ENCODE measurements around the gene KCNAB1. TPM values are rescaled to one million over a fixed set of nuclear protein-coding genes. Genes with fewer than 3 reads are reported as not detected.
"Not testable (repeated sequence)": the region's sequence is repeated elsewhere in the genome, so short reads cannot be mapped to it uniquely, and the experiment has no call there.

Gene KCNAB1
- total RNA-seq, 2 donors from 2014 or later, result 0.49 to 0.81 TPM

DNA sequence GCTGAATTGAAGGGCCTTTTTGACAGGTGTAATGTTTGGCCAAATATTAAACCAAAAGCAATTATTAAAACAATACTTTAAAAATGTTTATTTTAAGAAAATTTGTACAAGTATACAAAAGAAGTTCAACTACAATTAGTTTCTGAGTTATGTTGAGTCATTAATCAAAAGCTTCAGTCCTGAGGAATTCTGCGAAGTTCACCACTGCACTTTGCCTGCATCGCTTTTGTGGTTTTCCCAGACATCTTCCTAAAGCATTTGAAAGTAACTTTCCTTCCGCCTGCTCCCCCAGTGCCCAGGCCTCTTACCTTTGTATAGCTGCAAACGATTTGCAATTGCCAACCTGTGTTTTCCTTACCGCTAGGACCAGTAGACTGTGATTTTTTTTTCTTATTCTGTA is 69.5 kb downstream of the KCNAB1 start:
- Mint-ChIP-seq H3K4me1 (no peaks in the 10 kb centered on the region), H3K9me3 (no peaks in the 10 kb centered on the region), H3K36me3 (ENCODE audit: low read depth) (no peaks in the 10 kb centered on the region), H3K27me3 (ENCODE audit: insufficient read depth) (no peaks in the 10 kb centered on the region), H3K4me3 (no peak overlapping the region), H3K27ac (no peak overlapping the region)
- no peak overlapping the region for H3K4me3 ChIP-seq (ENCODE audit: low read length)
- no peak for DNase-seq
- TF ChIP-seq, protein P1, sequence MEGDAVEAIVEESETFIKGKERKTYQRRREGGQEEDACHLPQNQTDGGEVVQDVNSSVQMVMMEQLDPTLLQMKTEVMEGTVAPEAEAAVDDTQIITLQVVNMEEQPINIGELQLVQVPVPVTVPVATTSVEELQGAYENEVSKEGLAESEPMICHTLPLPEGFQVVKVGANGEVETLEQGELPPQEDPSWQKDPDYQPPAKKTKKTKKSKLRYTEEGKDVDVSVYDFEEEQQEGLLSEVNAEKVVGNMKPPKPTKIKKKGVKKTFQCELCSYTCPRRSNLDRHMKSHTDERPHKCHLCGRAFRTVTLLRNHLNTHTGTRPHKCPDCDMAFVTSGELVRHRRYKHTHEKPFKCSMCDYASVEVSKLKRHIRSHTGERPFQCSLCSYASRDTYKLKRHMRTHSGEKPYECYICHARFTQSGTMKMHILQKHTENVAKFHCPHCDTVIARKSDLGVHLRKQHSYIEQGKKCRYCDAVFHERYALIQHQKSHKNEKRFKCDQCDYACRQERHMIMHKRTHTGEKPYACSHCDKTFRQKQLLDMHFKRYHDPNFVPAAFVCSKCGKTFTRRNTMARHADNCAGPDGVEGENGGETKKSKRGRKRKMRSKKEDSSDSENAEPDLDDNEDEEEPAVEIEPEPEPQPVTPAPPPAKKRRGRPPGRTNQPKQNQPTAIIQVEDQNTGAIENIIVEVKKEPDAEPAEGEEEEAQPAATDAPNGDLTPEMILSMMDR (conservative IDR thresholded peaks at IDR 0.05), result no peak
- no peak overlapping the region for H3K27ac ChIP-seq (ENCODE audit: low read depth, low read length)
- WGBS, 2 experiments (ENCODE audit: insufficient coverage in 1 of 2, insufficient read length in 1 of 2), result 93 to 100% methylated on average over 3 to 5 of the region's 5 CpGs
- H3K4me1 ChIP-seq (ENCODE audit: control insufficient read depth, insufficient read depth, low read length), result no peaks in the 10 kb centered on the region
- H3K27me3 ChIP-seq (ENCODE audit: control insufficient read depth, insufficient read depth, low read length, poor library complexity, severe bottlenecking), result no peaks in the 10 kb centered on the region
- no peaks in the 10 kb centered on the region for H3K36me3 ChIP-seq (ENCODE audit: control insufficient read depth, insufficient read depth, low read length)
- no peaks in the 10 kb centered on the region for H3K9me3 ChIP-seq (ENCODE audit: control insufficient read depth, low read length)
- H3K9ac ChIP-seq (ENCODE audit: extremely low read depth, low read length, poor library complexity, severe bottlenecking), result no peak overlapping the region

- H3K36me3 ChIP-seq (ENCODE audit: control insufficient read depth, insufficient read depth, low read length); H3K4me3 ChIP-seq (ENCODE audit: low read length); H3K27me3 Mint-ChIP-seq (ENCODE audit: insufficient read depth); DNase-seq; H3K27ac Mint-ChIP-seq; H3K9me3 Mint-ChIP-seq; H3K9me3 ChIP-seq (ENCODE audit: control insufficient read depth, low read length); H3K4me3 Mint-ChIP-seq; H3K36me3 Mint-ChIP-seq (ENCODE audit: low read depth); H3K27me3 ChIP-seq (ENCODE audit: control insufficient read depth, insufficient read depth, low read length, poor library complexity, severe bottlenecking); H3K9ac ChIP-seq (ENCODE audit: extremely low read depth, low read length, poor library complexity, severe bottlenecking); H3K27ac ChIP-seq (ENCODE audit: low read depth, low read length); H3K4me1 ChIP-seq (ENCODE audit: control insufficient read depth, insufficient read depth, low read length); H3K4me1 Mint-ChIP-seq: not testable (repeated sequence)
- 98% methylated on average over 2 of the region's 2 CpGs; no CpG with 5 or more reads in 1 of the 2 experiments for WGBS, 2 experiments (ENCODE audit: insufficient coverage in 1 of 2, insufficient read length in 1 of 2)
These were observed 74.6 kb downstream of the KCNAB1 start for GRCh38 chr3:156194945-156195344.

DNA sequence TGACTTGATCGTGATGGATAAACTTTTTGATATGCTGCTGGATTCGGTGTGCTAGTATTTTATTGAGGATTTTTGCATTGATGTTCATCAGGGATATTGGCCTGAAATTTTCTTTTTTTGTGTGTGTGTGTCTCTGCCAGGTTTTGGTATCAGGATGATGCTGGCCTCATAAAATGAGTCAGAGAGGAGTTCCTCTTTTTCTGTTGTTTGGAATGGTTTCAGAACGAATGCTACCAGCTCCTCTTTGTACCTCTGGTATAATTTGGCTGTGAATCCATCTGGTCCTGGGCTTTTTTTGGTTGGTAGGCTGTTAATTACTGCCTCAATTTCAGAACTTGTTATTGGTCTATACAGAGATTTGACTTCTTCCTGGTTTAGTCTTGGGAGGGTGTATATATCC is 76.8 kb downstream of the KCNAB1 start:
- not testable (repeated sequence) for H3K9me3 ChIP-seq (ENCODE audit: control insufficient read depth, low read length); H3K27me3 Mint-ChIP-seq (ENCODE audit: insufficient read depth); H3K4me3 ChIP-seq (ENCODE audit: low read length); H3K4me3 Mint-ChIP-seq; H3K27ac ChIP-seq (ENCODE audit: low read depth, low read length); H3K27me3 ChIP-seq (ENCODE audit: control insufficient read depth, insufficient read depth, low read length, poor library complexity, severe bottlenecking); H3K4me1 Mint-ChIP-seq; H3K36me3 ChIP-seq (ENCODE audit: control insufficient read depth, insufficient read depth, low read length); H3K9ac ChIP-seq (ENCODE audit: extremely low read depth, low read length, poor library complexity, severe bottlenecking); H3K9me3 Mint-ChIP-seq; DNase-seq; H3K36me3 Mint-ChIP-seq (ENCODE audit: low read depth); H3K4me1 ChIP-seq (ENCODE audit: control insufficient read depth, insufficient read depth, low read length); H3K27ac Mint-ChIP-seq
- 92 to 100% methylated on average over 2 to 3 of the region's 3 CpGs for WGBS, 2 experiments (ENCODE audit: insufficient coverage in 1 of 2, insufficient read length in 1 of 2)

GRCh38 chr3:156201411-156202405 is 81.3 kb downstream of the KCNAB1 start:
- H3K27me3 Mint-ChIP-seq (ENCODE audit: insufficient read depth), result no peaks in the 10 kb centered on the region
- H3K9ac ChIP-seq (ENCODE audit: extremely low read depth, low read length, poor library complexity, severe bottlenecking), result no peak overlapping the region
- no peak overlapping the region for H3K27ac Mint-ChIP-seq
- no peaks in the 10 kb centered on the region for H3K9me3 Mint-ChIP-seq
- WGBS, 2 experiments (ENCODE audit: insufficient coverage in 1 of 2, insufficient read length in 1 of 2), result 91 to 93% methylated on average over 7 to 8 of the region's 8 CpGs
- H3K4me1 Mint-ChIP-seq, result no peaks in the 10 kb centered on the region
- no peaks in the 10 kb centered on the region for H3K36me3 Mint-ChIP-seq (ENCODE audit: low read depth)
- no peak overlapping the region for H3K27ac ChIP-seq (ENCODE audit: low read depth, low read length)
- H3K4me3 Mint-ChIP-seq, result no peak overlapping the region
- no peaks in the 10 kb centered on the region for H3K27me3 ChIP-seq (ENCODE audit: control insufficient read depth, insufficient read depth, low read length, poor library complexity, severe bottlenecking)
- no peak overlapping the region for H3K4me3 ChIP-seq (ENCODE audit: low read length)
- no peaks in the 10 kb centered on the region for H3K36me3 ChIP-seq (ENCODE audit: control insufficient read depth, insufficient read depth, low read length)
- TF ChIP-seq, protein P1 (conservative IDR thresholded peaks at IDR 0.05), result no peak
- no peaks in the 10 kb centered on the region for H3K9me3 ChIP-seq (ENCODE audit: control insufficient read depth, low read length)
- no peaks in the 10 kb centered on the region for H3K4me1 ChIP-seq (ENCODE audit: control insufficient read depth, insufficient read depth, low read length)
- DNase-seq, result no peak

Measured in endodermal cell (in vitro differentiated cells).